GM12872 (cell line): ENCODE data around the gene TUFT1.

Source experiments
- CTCF ChIP-seq: IDR thresholded peaks from 3 replicates; pipeline ENCODE4 v1.5.1; 2011; ENCODE audit warnings: low read depth, mild to moderate bottlenecking, low read length, moderate library complexity; ENCODE audit not compliant: insufficient read depth

TUFT1 gene

GRCh38 chr1:151520359-151520758 lies 19.8 kb upstream of the TUFT1 start:
- TF ChIP-seq CTCF, result peak; percentile 50; the same call in 2 of the 3 replicates

- TF ChIP-seq CTCF, result no peak
Observed at GRCh38 chr1:151523326-151523725, 16.8 kb upstream of the TUFT1 start.

GRCh38 chr1:151524736-151525135 lies 15.4 kb upstream of the TUFT1 start:
- no peak for TF ChIP-seq CTCF

GRCh38 chr1:151526735-151527525 lies 13.2 kb upstream of the TUFT1 start:
- TF ChIP-seq CTCF, result no peak

GRCh38 chr1:151529211-151529702 lies 10.9 kb upstream of the TUFT1 start:
- no peak for TF ChIP-seq CTCF

- TF ChIP-seq CTCF, result no peak
Observed at GRCh38 chr1:151529781-151530180, 10.3 kb upstream of the TUFT1 start.

- no peak for TF ChIP-seq CTCF
Observed at GRCh38 chr1:151530461-151530860, 9.6 kb upstream of the TUFT1 start.
